ENCODE data around the gene DDX27.

Gene DDX27

DNA sequence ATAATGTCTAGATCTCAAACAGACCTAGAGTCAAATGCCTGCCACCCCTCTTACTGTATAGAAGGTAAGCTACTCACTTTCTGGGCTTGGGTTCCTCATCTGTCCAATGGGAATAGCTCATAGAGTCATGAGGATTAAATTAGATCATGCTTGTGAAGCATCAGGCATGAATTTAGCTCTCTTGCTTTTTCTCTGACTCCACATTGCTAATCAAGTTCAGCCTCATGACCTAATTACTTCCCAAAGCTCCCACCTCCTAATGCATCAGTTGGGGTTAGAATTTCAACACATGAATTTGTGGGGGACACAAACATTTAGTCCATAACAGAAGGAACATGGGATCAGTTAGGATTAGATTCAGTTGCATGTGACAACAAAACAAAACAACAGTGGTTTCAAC lies 4.6 kb upstream of the DDX27 start:
- no peak for TF ChIP-seq TAF1 (IDR thresholded peaks at IDR 0.05; ENCODE audit: borderline replicate concordance, insufficient read depth, low read length)
- TF ChIP-seq SIN3A (IDR thresholded peaks at IDR 0.05; ENCODE audit: borderline replicate concordance, insufficient read depth, low read length), result no peak
- no peak for TF ChIP-seq FOXP2 (optimal IDR thresholded peaks at IDR 0.05; ENCODE audit: borderline replicate concordance, extremely low read depth, extremely low read length, insufficient read depth)
- TF ChIP-seq, protein P1, sequence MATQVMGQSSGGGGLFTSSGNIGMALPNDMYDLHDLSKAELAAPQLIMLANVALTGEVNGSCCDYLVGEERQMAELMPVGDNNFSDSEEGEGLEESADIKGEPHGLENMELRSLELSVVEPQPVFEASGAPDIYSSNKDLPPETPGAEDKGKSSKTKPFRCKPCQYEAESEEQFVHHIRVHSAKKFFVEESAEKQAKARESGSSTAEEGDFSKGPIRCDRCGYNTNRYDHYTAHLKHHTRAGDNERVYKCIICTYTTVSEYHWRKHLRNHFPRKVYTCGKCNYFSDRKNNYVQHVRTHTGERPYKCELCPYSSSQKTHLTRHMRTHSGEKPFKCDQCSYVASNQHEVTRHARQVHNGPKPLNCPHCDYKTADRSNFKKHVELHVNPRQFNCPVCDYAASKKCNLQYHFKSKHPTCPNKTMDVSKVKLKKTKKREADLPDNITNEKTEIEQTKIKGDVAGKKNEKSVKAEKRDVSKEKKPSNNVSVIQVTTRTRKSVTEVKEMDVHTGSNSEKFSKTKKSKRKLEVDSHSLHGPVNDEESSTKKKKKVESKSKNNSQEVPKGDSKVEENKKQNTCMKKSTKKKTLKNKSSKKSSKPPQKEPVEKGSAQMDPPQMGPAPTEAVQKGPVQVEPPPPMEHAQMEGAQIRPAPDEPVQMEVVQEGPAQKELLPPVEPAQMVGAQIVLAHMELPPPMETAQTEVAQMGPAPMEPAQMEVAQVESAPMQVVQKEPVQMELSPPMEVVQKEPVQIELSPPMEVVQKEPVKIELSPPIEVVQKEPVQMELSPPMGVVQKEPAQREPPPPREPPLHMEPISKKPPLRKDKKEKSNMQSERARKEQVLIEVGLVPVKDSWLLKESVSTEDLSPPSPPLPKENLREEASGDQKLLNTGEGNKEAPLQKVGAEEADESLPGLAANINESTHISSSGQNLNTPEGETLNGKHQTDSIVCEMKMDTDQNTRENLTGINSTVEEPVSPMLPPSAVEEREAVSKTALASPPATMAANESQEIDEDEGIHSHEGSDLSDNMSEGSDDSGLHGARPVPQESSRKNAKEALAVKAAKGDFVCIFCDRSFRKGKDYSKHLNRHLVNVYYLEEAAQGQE (IDR thresholded peaks at IDR 0.05; ENCODE audit: insufficient read depth in 1 of 2, low read depth in 2 of 2, low read length in 2 of 2), result no peak
- no peak for TF ChIP-seq POLR2AphosphoS5 (IDR thresholded peaks at IDR 0.05; ENCODE audit: low read depth, low read length)

GRCh38 chr20:49215232-49215631 lies 4.0 kb upstream of the DDX27 start:
- TF ChIP-seq, protein P1 (IDR thresholded peaks at IDR 0.05; ENCODE audit: insufficient read depth in 1 of 2, low read depth in 2 of 2, low read length in 2 of 2), result no peak
- TF ChIP-seq SIN3A (IDR thresholded peaks at IDR 0.05; ENCODE audit: borderline replicate concordance, insufficient read depth, low read length) (no peak), FOXP2 (optimal IDR thresholded peaks at IDR 0.05; ENCODE audit: borderline replicate concordance, extremely low read depth, extremely low read length, insufficient read depth) (no peak), POLR2AphosphoS5 (IDR thresholded peaks at IDR 0.05; ENCODE audit: low read depth, low read length) (no peak), TAF1 (IDR thresholded peaks at IDR 0.05; ENCODE audit: borderline replicate concordance, insufficient read depth, low read length) (no peak)

DNA sequence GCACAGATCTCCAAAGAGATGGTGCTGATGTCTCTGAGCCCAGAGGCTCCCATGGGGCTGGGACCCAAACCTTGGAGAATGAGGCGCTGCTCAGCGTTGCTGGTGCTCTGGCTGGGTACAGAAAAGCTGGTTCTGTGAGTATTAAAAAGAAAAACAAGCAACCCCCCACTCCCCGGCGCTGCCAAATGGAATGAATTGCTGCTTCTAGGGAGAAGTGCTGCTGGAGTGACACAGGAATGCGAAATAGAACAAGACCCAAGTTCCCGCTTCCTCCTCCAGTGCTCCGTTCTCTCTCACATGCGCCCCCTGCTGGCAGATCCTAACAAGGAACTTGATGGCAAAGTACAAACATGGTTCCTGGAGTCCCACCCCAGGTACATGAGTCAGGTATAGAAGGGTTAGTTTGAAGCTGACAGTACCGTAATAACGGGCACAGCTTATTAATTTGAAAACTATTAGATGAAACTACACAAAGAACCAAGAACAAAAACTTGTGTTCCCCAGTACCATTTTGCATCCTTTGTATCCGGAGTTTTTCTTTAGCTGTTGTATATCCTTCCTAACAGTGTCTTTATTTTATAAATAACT lies 2.1 kb upstream of the DDX27 start:
- TF ChIP-seq FOXP2 (optimal IDR thresholded peaks at IDR 0.05; ENCODE audit: borderline replicate concordance, extremely low read depth, extremely low read length, insufficient read depth) (no peak), POLR2AphosphoS5 (IDR thresholded peaks at IDR 0.05; ENCODE audit: low read depth, low read length) (no peak), TAF1 (IDR thresholded peaks at IDR 0.05; ENCODE audit: borderline replicate concordance, insufficient read depth, low read length) (no peak), SIN3A (IDR thresholded peaks at IDR 0.05; ENCODE audit: borderline replicate concordance, insufficient read depth, low read length) (no peak)
- TF ChIP-seq, protein P1 (IDR thresholded peaks at IDR 0.05; ENCODE audit: insufficient read depth in 1 of 2, low read depth in 2 of 2, low read length in 2 of 2), result no peak

DNA sequence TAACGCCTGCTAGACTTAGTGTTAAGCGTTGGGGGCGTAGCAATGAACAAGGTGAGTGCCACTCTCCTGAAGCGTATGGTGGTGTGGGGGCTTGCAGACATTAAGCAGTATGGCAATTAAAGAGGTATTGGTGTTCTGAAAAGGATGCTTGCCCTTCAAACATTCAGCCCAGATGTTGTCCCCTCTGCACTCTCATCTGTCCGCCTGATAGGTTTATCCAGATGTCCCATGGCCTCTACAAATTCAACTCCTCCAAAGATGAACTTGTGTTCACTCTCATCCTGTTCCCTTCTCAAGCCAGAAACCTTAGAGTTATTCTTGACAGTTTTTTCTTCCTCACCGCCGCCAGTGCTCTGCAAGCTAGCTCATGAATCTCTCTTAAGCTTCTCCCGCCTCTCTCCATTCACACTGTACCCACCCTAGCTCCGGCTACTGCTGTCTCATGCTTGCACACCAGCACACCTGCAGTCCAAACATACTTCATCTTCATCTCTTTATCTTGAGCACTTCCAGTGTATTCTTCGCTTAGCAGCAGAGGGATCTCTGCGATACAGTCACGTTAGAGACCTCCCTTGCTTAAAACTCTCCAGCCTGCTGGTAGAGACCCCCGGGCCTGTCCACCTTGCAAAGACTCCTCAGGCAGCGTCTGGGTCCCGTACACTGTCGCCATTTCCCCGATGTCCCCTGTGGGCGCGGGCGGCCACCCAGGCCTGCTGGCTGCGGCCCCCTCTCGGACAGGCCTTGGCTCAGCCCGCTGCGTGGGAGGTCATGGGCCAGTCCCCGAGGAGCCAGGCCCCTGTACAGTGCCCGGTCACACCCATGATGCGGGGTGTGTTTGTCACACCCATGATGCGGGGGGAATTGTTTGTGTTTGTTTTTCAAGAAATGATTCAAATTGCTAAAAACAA lies 962 bp downstream of the DDX27 start:
- TF ChIP-seq POLR2AphosphoS5 (IDR thresholded peaks at IDR 0.05; ENCODE audit: low read depth, low read length) (no peak), TAF1 (IDR thresholded peaks at IDR 0.05; ENCODE audit: borderline replicate concordance, insufficient read depth, low read length) (no peak), FOXP2 (optimal IDR thresholded peaks at IDR 0.05; ENCODE audit: borderline replicate concordance, extremely low read depth, extremely low read length, insufficient read depth) (no peak), SIN3A (IDR thresholded peaks at IDR 0.05; ENCODE audit: borderline replicate concordance, insufficient read depth, low read length) (no peak)
- TF ChIP-seq, protein P1 (IDR thresholded peaks at IDR 0.05; ENCODE audit: insufficient read depth in 1 of 2, low read depth in 2 of 2, low read length in 2 of 2), result no peak

Measured in PFSK-1 (cell line).